Endothelial cell of umbilical vein (primary cell): ENCODE measurements around the gene LYRM4. TPM values are rescaled to one million over a fixed set of nuclear protein-coding genes. Genes with fewer than 3 reads are reported as not detected.

Source experiments
- BruUV-seq: library from RNA; stranded (reverse); fragments of 400-500 nt; replicated peaks from 2 replicates; lab custom pipeline; 2021; lab: Mats Ljungman, UMichigan
- CTCF ChIA-PET: fragments of 300-600, 350-600 bp; sonication (Branson Sonifier 250); formaldehyde crosslinking; loops from one replicate; lab custom pipeline; 2021; ENCODE audit warnings: antibody characterized with exemption, inconsistent platforms; lab: Charles Lee
- POLR2A ChIA-PET: fragments of 300-600, 350-600 bp; sonication (Branson Sonifier 250); formaldehyde crosslinking; loops from one replicate; lab custom pipeline; 2021; ENCODE audit warnings: antibody characterized with exemption, inconsistent platforms; lab: Charles Lee
- DNase-seq: peaks from one replicate; pipeline ENCODE4 v3.0.0-alpha.2; 2011; ENCODE audit warnings: low read depth, low spot score
- FAIRE-seq: peaks from 2 replicates; lab custom pipeline; 2011; peaks lifted over from hg19 to GRCh38; lab: Jason Lieb, UNC
- H2AFZ ChIP-seq: 2 replicates; pipeline ENCODE4 v1.6.0; 2012; ENCODE audit warnings: low read depth, low read length, control low read depth, inconsistent platforms
- H3K27ac ChIP-seq: 2 replicates; pipeline ENCODE4 v1.5.1; 2011; ENCODE audit warnings: low read depth, mild to moderate bottlenecking, control low read depth, low read length, moderate library complexity; ENCODE audit not compliant: insufficient read depth
- H3K27me3 ChIP-seq, 2 experiments: 2 replicates each; pipeline versions ENCODE4 v1.6.0 to v1.6.1; 2011; ENCODE audit warnings: low read length in 2 of 2, mixed read lengths in 1 of 2; ENCODE audit not compliant: control insufficient read depth in 2 of 2, insufficient read depth in 2 of 2
- H3K36me3 ChIP-seq, 2 experiments: 2 replicates in 1 of 2; 3 replicates in 1 of 2; pipeline ENCODE4 v1.5.1; 2011; ENCODE audit warnings: low read length in 2 of 2, mild to moderate bottlenecking in 1 of 2, moderate library complexity in 1 of 2; ENCODE audit not compliant: control insufficient read depth in 2 of 2, insufficient read depth in 2 of 2; ENCODE audit errors: extremely low read depth in 1 of 2
- H3K4me1 ChIP-seq: 3 replicates; pipeline ENCODE4 v1.5.1; 2011; ENCODE audit warnings: mild to moderate bottlenecking, low read length; ENCODE audit not compliant: control insufficient read depth, insufficient read depth; ENCODE audit errors: extremely low read depth
- H3K4me2 ChIP-seq: 2 replicates; pipeline ENCODE4 v1.6.1; 2011; ENCODE audit warnings: low read length, control low read depth, mixed read lengths; ENCODE audit not compliant: insufficient read depth
- H3K4me3 ChIP-seq, 3 experiments: fragments of 200-600 bp in 1 of 3; sonication (generic), shearing (Covaris generic) in 1 of 3; replicated peaks in 1 of 3; 2 replicates each; pipeline ENCODE4 v1.5.1; 2011 to 2016; ENCODE audit warnings: control low read depth in 3 of 3, low read length in 3 of 3, mild to moderate bottlenecking in 2 of 3, inconsistent platforms in 1 of 3, low read depth in 1 of 3, moderate library complexity in 1 of 3; ENCODE audit not compliant: insufficient read depth in 1 of 3
- H3K79me2 ChIP-seq: 2 replicates; pipeline ENCODE4 v1.6.0; 2012; ENCODE audit warnings: low read length, inconsistent platforms; ENCODE audit not compliant: control insufficient read depth, insufficient read depth
- H3K9ac ChIP-seq: replicated peaks from 2 replicates; pipeline ENCODE3; 2011; ENCODE audit warnings: low read length, control low read depth; ENCODE audit not compliant: insufficient read depth; ENCODE audit errors: extremely low read depth
- H3K9me1 ChIP-seq: replicated peaks from 3 replicates; pipeline ENCODE4 v1.6.0; 2011; ENCODE audit warnings: mild to moderate bottlenecking, low read length; ENCODE audit not compliant: control insufficient read depth, insufficient read depth; ENCODE audit errors: extremely low read depth
- H3K9me3 ChIP-seq: replicated peaks from 2 replicates; pipeline ENCODE4 v1.5.1; 2012; ENCODE audit warnings: low read length, inconsistent platforms; ENCODE audit not compliant: control insufficient read depth, insufficient read depth
- H4K20me1 ChIP-seq: replicated peaks from 2 replicates; pipeline ENCODE3; 2011; ENCODE audit warnings: mild to moderate bottlenecking, low read length; ENCODE audit not compliant: control insufficient read depth, insufficient read depth; ENCODE audit errors: extremely low read depth
- CTCF ChIP-seq, 2 donors: IDR thresholded peaks; 1 replicate in 1 of 2; 2 replicates in 1 of 2; pipeline ENCODE4 v1.5.1; 2011; ENCODE audit warnings: low read length in 2 of 2, mild to moderate bottlenecking in 2 of 2, moderate library complexity in 2 of 2, control low read depth in 1 of 2, inconsistent platforms in 1 of 2, low read depth in 1 of 2; ENCODE audit not compliant: insufficient read depth in 1 of 2; ENCODE audit errors: extremely low read depth in 1 of 2
- EZH2 ChIP-seq: IDR thresholded peaks from 2 replicates; pipeline ENCODE4 v1.6.1; 2012; ENCODE audit warnings: borderline replicate concordance, low read depth, mild to moderate bottlenecking, moderate library complexity, low read length, inconsistent platforms; ENCODE audit not compliant: severe bottlenecking
- FOS ChIP-seq: IDR thresholded peaks from 2 replicates; pipeline ENCODE4 v1.6.1; 2011; ENCODE audit warnings: mild to moderate bottlenecking, low read length, moderate library complexity, borderline replicate concordance; ENCODE audit not compliant: insufficient read depth
- GATA2 ChIP-seq: IDR thresholded peaks from 2 replicates; pipeline ENCODE4 v1.7.0; 2011; ENCODE audit warnings: low read depth, mild to moderate bottlenecking, moderate library complexity, mixed read lengths, low read length; ENCODE audit not compliant: insufficient read length, insufficient read depth
- JUN ChIP-seq: IDR thresholded peaks from 2 replicates; pipeline ENCODE4 v1.6.1; 2011; ENCODE audit warnings: borderline replicate concordance, low read depth; ENCODE audit not compliant: insufficient read length, insufficient read depth
- MAX ChIP-seq: IDR thresholded peaks from 2 replicates; pipeline ENCODE4 v1.6.1; 2011; ENCODE audit not compliant: insufficient read depth, insufficient read length
- MYC ChIP-seq: IDR thresholded peaks from one replicate; pipeline ENCODE4 v1.6.1; 2011; ENCODE audit warnings: mild to moderate bottlenecking, low read depth, low read length
- POLR2A ChIP-seq: IDR thresholded peaks from 2 replicates; pipeline ENCODE4 v1.6.1; 2012; ENCODE audit warnings: low read depth, mild to moderate bottlenecking, control low read depth, low read length
- POLR2AphosphoS5 ChIP-seq: IDR thresholded peaks from 2 replicates; pipeline ENCODE4 v1.6.1; 2012; ENCODE audit warnings: low read depth, mild to moderate bottlenecking, control low read depth, low read length, moderate library complexity; ENCODE audit not compliant: insufficient read depth
- dilution Hi-C: fragments of 300-500 bp; cut with MboI; formaldehyde crosslinking; loops from one replicate; pipeline ENCODE4 v1.15.0; 2019; ENCODE audit warnings: low sequenced_read_pairs; ENCODE audit not compliant: extremely low pct_ligation_motif_present
- intact Hi-C: fragments of 100-400 bp; cut with micrococcal nuclease; formaldehyde crosslinking; loops from one replicate; pipeline ENCODE4 v1.10.0; 2022
- polyA plus RNA-seq, 4 experiments: library from polyadenylated mRNA; depleted of rRNA in 3 of 4; stranded (reverse) in 3 of 4; unstranded in 1 of 4; fragments of >200 nt; gene quantifications; 2 replicates each; pipeline versions ENCODE4 v1.2.1 to v1.2.3, GENCODE V29; 2011 to 2012; ENCODE audit warnings: missing spikeins in 1 of 4
- total RNA-seq: library from RNA; stranded (reverse); gene quantifications from 2 replicates; pipeline ENCODE4 v1.2.3, GENCODE V29; 2021

Gene LYRM4
- total and polyA plus RNA-seq, 2 donors (not counting 3 experiments of a cell fraction or from before 2014, with no cell fraction given): 39.5 to 44.0 TPM

- BruUV-seq: no TSS peak
- Histone ChIP-seq H3K36me3 (peaks cover 0 to 3% of the 10 kb centered on the region in 2 experiments), H3K27ac (no peak overlapping the region), H2AFZ (no peak overlapping the region), H3K9ac (no peak overlapping the region), H3K79me2 (peaks cover 17% of the 10 kb centered on the region), H3K4me2 (no peak overlapping the region), H3K9me3 (no peaks in the 10 kb centered on the region), H3K9me1 (no peaks in the 10 kb centered on the region), H3K27me3 (no peaks in the 10 kb centered on the region), H4K20me1 (no peaks in the 10 kb centered on the region), H3K4me3 (no peak overlapping the region), H3K4me1 (peaks cover 6% of the 10 kb centered on the region)
- ChIA-PET POLR2A (no interaction called here), CTCF (interaction anchor here (0.8 kb wide), 1 partner anchor 11 kb away, joined by 3 read pairs; no protein-coding TSS in a partner anchor)
- intact Hi-C loops (no loop called here), dilution Hi-C loops (no loop called here)
- DNase-seq (no peak), FAIRE-seq (no peak)
- TF ChIP-seq GATA2 (no peak), MYC (no peak), POLR2A (no peak), FOS (no peak), POLR2AphosphoS5 (no peak), EZH2 (no peak), JUN (no peak), CTCF (IDR thresholded peaks at IDR 0.05; ENCODE audit: extremely low read depth in 1 of 2, insufficient read depth in 1 of 2, low read depth in 1 of 2, low read length in 2 of 2) (no peak), MAX (no peak)
Measured at GRCh38 chr6:5257400-5257799, 3.4 kb downstream of the LYRM4 start.
